22Rv1 (cell line): ENCODE data around the gene TRMU.

Experiments
- H3K27ac ChIP-seq: fragments of 450-650 bp; 2 replicates; pipeline ENCODE4 v1.5.1; 2017
- CTCF ChIP-seq: fragments of 450-650 bp; IDR thresholded peaks from 2 replicates; pipeline ENCODE4 v1.5.1; 2017; ENCODE audit warnings: mild to moderate bottlenecking
- ZFX ChIP-seq: fragments of 450-650 bp; IDR thresholded peaks from 2 replicates; pipeline ENCODE4 v1.6.1; 2017; ENCODE audit warnings: antibody characterized with exemption, borderline replicate concordance

TRMU gene

GRCh38 chr22:46364341-46365165, 29.0 kb downstream of the TRMU start:
- TF ChIP-seq CTCF (no peak), ZFX (no peak)

GRCh38 chr22:46365166-46365624, 29.7 kb downstream of the TRMU start:
- TF ChIP-seq CTCF (no peak), ZFX (no peak)
- H3K27ac ChIP-seq = no peak overlapping the region

More at GRCh38 chr22:46364341-46365165, 29.0 kb downstream of the TRMU start:
- no peak overlapping the region for H3K27ac ChIP-seq

- no peak for TF ChIP-seq CTCF
- no peak for TF ChIP-seq ZFX
Observed at GRCh38 chr22:46366327-46366731, 30.8 kb downstream of the TRMU start.

GRCh38 chr22:46366801-46367706, 31.5 kb downstream of the TRMU start:
- H3K27ac ChIP-seq = peak overlapping the region; percentile 69
- TF ChIP-seq CTCF = no peak
- TF ChIP-seq ZFX = no peak

More at GRCh38 chr22:46366327-46366731, 30.8 kb downstream of the TRMU start:
- H3K27ac ChIP-seq = peak overlapping the region; percentile 69

GRCh38 chr22:46367707-46368191, 32.2 kb downstream of the TRMU start:
- peak; percentile 98 for TF ChIP-seq CTCF
- TF ChIP-seq ZFX = no peak
- peak overlapping the region; percentile 69 for H3K27ac ChIP-seq

GRCh38 chr22:46368422-46368821, 32.9 kb downstream of the TRMU start:
- no peak overlapping the region for H3K27ac ChIP-seq
- TF ChIP-seq CTCF = no peak
- no peak for TF ChIP-seq ZFX
